ENCODE data around the gene MSRB3. TPM values are rescaled to one million over a fixed set of nuclear protein-coding genes. Genes with fewer than 3 reads are reported as not detected.

MSRB3 gene
- total RNA-seq, 1 experiment from 2014 or later = 1.1 TPM

DNA sequence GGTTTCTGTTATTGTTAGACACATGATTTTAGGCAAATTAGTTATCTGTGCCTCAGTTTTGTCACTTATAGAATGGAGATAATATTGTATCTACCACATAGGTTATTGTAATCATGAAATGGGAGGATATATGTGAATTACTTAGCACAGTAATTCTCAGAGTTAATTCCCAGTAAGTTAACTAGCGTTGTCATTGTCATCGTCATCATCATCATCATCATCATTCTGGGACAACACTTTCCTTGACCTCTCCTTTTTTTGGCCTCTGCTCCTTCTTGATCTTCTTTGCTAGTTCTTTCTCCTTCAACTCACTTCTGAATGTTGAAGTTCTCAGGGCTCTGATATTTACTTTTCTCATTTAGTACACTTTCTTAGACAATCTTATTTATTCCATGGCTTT, 13.8 kb downstream of the MSRB3 start:
- Histone ChIP-seq H3K14ac (ENCODE audit: insufficient read depth, low read length) (no peak overlapping the region), H2BK15ac (ENCODE audit: low read depth, low read length) (no peak overlapping the region), H3K56ac (ENCODE audit: insufficient read length, low read depth, low read length) (no peak overlapping the region), H3K4ac (ENCODE audit: low read depth, low read length) (no peak overlapping the region), H4K91ac (ENCODE audit: insufficient read length, low read depth, low read length) (no peak overlapping the region), H3K23me2 (ENCODE audit: insufficient read length, low read depth, low read length, poor library complexity, severe bottlenecking) (no peaks in the 10 kb centered on the region), H3K27me3 (ENCODE audit: insufficient read depth, low read length) (no peaks in the 10 kb centered on the region), H2BK20ac (ENCODE audit: low read depth, low read length, poor library complexity, severe bottlenecking) (no peak overlapping the region), H3T11ph (ENCODE audit: low read length) (no peak overlapping the region), H2AFZ (ENCODE audit: low read length) (no peak overlapping the region), H2AK5ac (ENCODE audit: insufficient read length, low read length) (no peak overlapping the region), H2BK120ac (ENCODE audit: low read depth, low read length, poor library complexity, severe bottlenecking) (no peak overlapping the region), H4K8ac (replicated peaks; ENCODE audit: insufficient read length, low read depth, low read length) (no peak overlapping the region), H3K4me2 (ENCODE audit: insufficient read depth, insufficient read length, low read length) (no peak overlapping the region), H2BK5ac (ENCODE audit: insufficient read length, low read length) (no peak overlapping the region), H3K79me2 (ENCODE audit: insufficient read depth, low read length) (no peaks in the 10 kb centered on the region), H3K23ac (ENCODE audit: insufficient read length, low read depth, low read length) (no peak overlapping the region), H2BK12ac (ENCODE audit: insufficient read length, low read depth, low read length) (no peak overlapping the region), H3K9me3 (ENCODE audit: control insufficient read depth, low read depth, low read length) (no peaks in the 10 kb centered on the region), H3K9ac (ENCODE audit: extremely low read depth, insufficient read length, low read length) (no peak overlapping the region), H3K79me1 (ENCODE audit: insufficient read depth, low read depth, low read length, poor library complexity, severe bottlenecking) (no peaks in the 10 kb centered on the region), H3K27ac (ENCODE audit: insufficient read length, low read depth, low read length) (no peak overlapping the region), H4K5ac (ENCODE audit: insufficient read length, low read depth, low read length) (no peak overlapping the region), H3K18ac (ENCODE audit: insufficient read length, low read depth, low read length) (no peak overlapping the region), H4K20me1 (ENCODE audit: control insufficient read depth, insufficient read depth, insufficient read length) (no peaks in the 10 kb centered on the region), H3K4me1 (ENCODE audit: insufficient read depth, low read length) (no peaks in the 10 kb centered on the region)
- no peak for DNase-seq
- TF ChIP-seq, protein P1, sequence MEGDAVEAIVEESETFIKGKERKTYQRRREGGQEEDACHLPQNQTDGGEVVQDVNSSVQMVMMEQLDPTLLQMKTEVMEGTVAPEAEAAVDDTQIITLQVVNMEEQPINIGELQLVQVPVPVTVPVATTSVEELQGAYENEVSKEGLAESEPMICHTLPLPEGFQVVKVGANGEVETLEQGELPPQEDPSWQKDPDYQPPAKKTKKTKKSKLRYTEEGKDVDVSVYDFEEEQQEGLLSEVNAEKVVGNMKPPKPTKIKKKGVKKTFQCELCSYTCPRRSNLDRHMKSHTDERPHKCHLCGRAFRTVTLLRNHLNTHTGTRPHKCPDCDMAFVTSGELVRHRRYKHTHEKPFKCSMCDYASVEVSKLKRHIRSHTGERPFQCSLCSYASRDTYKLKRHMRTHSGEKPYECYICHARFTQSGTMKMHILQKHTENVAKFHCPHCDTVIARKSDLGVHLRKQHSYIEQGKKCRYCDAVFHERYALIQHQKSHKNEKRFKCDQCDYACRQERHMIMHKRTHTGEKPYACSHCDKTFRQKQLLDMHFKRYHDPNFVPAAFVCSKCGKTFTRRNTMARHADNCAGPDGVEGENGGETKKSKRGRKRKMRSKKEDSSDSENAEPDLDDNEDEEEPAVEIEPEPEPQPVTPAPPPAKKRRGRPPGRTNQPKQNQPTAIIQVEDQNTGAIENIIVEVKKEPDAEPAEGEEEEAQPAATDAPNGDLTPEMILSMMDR (conservative IDR thresholded peaks at IDR 0.05) = no peak
- WGBS (ENCODE audit: extremely low coverage, insufficient read length, low lambda C conversion rate) = no CpG with 5 or more reads among the region's 2 CpGs
- Mint-ChIP-seq H3K27me3 (ENCODE audit: low read depth) (no peaks in the 10 kb centered on the region), H3K36me3 (ENCODE audit: insufficient read depth in 1 of 3, low read depth in 3 of 3) (no peaks in the 10 kb centered on the region), H3K4me1 (no peaks in the 10 kb centered on the region), H3K9me3 (no peaks in the 10 kb centered on the region), H3K27ac (no peak overlapping the region), H3K4me3 (no peak overlapping the region)
